Stimulated activated CD4-positive, alpha-beta T cell treated with anti-CD3 and anti-CD28 coated beads, Interleukin-1b, Interleukin-23, amount 100 ng/mL, for 48 hours (primary cell): ENCODE measurements around the gene LMTK2.

Experiments used
- DNase-seq: peaks from one replicate; pipeline ENCODE4 v3.0.0-alpha.2; 2020

LMTK2 gene

DNA sequence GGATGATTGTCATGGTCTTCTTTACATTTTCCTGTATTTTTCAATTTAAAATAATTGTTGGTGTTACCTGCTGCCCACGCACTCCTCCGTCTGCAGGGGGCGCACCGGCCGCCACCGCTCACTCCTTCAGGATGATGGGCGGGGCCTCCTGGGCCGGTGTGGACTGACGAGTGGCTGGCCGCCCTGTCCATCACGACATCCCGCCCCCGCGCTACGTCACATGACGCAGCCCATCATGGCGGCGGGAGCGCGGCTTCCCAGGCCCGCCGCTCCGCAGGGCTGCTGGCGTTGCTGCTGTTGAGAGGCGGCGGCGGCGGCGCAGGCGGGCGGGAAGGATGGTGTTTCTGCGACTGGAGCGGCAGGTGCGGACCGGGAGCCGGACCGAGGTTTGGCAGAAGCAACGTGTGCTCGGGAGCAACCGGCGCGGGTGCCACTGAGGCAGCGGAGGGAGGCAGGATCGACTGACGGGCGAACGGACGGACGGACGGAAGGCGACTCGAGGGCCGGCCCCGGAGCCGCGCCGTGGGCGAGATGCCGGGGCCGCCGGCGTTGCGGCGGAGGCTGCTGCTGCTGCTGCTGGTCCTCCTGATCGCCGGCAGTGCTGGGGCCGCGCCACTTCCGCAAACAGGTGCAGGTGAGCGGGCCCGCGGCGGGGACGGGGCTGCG is at the start of gene LMTK2:
Gene LMTK2, plus strand, starts transcription at position 216 of the 666 bp plus-strand sequence. Its CDS starts 316 bp downstream, at position 532.
- DNase-seq: peak; percentile 95

DNA sequence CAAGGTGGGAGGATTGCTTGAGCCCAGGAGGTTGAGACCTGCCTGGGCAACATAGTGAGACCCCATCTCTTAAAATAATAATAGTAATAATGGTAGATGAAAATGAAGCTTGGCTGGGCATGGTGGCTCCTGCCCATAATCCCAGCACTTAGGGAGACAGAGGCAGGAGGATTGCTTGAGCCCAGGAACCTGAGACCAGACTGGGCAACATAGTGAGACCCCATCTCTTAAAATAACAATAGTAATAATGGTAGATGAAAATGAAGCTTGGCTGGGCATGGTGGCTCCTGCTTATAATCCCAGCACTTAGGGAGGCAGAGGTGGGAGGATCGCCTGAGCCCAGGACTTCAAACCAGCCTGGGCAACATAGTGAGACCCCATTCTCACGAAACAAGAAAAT is 49.5 kb upstream of the LMTK2 start:
- no peak for DNase-seq

DNA sequence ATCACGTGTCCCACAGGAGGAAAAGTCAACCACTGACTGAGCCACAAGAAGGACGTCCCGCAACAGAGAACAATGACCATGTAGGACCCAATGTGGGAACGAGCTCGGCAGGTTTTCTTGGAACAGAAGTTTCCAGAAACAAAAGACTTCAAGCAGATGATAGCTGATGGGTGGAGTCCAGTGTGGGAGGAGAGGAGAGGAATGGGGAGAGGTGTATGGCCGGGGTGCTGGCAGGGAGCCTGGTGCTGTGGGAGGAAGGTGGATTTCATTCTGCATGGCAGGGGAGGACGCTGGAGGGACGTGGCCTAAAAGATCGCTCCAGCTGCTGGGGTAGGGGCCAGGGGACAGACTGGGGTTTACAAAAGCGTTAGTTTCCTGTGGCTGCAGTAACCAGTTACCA is 48.5 kb upstream of the LMTK2 start:
- DNase-seq: no peak

DNA sequence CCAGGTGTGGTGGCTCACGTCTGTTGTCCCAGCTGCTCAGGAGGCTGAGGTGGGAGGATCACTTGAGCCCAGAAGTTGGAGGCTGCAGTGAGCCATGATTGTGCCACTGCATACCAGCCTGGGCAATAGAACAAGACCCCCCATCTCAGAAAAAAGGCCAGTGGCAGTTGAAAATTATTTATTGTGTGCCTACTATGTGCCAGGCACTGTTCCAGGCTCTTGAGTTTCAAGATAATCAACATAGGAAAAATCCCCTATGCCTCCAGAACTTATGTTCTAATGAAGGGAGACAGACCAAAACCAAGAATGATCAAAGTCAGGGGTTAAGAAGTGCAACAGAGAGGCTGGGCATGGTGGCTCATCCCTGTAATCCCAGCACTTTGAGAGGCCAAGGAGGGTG is 42.4 kb upstream of the LMTK2 start:
- no peak for DNase-seq

DNA sequence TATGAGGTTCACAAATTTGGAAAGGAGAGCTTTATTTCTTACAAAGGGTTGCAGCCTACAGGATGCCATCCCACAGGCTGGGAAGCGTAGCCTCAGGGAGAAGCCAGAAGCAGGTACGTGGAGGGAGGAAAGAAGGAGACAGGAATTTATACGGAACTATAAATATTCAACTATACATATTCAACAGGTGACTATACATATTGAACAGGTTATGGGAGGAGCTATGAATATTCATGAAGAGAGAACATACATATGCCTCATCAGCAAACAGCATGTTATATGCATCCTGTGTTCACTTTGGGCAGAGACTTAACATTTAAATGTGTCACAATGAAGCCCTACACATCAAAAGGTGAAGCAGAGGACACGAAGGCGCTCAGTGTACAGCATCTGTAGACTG is 40.5 kb upstream of the LMTK2 start:
- no peak for DNase-seq

DNA sequence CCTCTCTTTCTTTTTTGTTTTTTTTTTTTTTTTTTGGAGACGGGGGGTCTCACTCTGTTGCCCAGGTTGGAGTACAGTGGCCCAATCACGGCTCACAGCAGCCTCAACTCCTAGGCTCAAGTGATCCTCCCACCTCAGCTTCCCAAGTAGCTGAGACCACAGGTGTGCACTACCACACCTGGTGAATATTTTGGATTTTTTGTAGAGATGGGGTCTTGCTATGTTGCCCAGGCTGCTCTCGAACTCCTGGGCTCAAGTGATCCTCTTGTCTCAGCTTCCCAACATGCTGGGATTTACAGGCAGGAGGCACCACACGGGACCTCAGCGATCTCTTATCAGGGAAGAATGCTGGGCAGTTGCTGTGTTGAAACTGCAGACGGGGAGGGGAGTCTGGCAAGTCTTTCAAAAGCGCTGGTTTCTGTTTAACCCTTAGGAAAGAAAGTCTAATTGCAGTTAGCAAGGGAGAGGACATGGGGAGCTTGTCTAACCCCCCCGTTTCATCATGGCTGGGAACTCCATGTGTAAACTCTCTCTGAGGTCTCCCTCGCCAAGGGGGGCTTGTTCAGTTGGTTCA is 39.6 kb upstream of the LMTK2 start:
- DNase-seq: no peak

DNA sequence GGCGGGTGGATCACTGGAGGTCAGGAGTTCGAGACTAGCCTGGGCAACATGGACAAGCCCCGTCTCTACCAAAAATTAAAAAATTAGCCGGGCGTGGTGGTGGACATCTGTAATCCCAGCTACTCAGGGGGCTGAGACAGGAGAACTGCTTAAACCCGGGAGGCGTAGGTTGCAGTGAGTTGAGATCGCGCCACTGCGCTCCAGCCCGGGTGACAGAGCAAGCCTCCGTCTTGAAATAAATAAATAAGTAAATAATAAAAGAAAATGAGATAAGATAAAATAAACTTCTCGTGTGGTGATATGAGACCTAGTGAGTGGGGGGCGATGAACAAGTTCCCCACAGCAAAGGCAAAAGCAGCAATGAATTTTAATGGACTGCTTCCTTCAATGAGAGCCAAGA is 33.6 kb upstream of the LMTK2 start:
- no peak for DNase-seq

DNA sequence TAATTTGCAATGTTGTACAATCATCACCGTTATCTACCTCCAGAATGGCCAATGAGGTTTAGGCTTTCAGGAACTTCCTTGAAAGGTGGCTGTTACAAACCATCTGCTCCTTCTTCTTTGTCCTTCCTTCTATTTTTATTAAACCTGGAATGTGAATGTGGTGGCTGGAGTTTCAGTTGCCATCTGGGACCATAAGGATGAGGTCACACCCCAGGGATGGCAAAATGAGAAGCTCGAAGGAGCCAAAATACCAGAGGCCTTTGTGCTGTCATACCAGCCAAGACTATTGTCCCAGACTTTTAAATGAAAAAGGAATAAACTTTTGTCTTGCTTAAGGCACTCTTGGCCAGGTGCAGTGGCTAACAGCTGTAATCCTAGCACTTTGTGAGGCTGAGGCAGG is 30.9 kb upstream of the LMTK2 start:
- DNase-seq: no peak

DNA sequence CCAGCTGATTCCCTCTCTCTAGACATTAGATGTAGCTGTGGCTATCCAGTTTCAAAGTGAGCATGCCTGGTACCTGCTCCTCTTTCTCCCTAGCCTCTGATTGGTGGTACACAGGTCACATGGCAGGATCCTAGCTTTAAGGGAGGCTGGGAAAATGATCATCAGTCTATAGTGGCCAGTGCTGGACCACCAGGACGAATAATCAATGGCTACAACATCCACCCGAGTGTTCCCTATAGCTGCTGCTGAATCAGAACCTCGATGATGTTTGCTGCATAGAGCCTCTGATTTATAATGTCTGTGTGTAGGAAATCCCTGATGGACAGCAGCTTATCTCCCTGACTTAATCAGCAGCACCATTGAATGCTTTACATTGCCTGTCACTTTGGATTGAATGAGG is 28.9 kb upstream of the LMTK2 start:
- no peak for DNase-seq

DNA sequence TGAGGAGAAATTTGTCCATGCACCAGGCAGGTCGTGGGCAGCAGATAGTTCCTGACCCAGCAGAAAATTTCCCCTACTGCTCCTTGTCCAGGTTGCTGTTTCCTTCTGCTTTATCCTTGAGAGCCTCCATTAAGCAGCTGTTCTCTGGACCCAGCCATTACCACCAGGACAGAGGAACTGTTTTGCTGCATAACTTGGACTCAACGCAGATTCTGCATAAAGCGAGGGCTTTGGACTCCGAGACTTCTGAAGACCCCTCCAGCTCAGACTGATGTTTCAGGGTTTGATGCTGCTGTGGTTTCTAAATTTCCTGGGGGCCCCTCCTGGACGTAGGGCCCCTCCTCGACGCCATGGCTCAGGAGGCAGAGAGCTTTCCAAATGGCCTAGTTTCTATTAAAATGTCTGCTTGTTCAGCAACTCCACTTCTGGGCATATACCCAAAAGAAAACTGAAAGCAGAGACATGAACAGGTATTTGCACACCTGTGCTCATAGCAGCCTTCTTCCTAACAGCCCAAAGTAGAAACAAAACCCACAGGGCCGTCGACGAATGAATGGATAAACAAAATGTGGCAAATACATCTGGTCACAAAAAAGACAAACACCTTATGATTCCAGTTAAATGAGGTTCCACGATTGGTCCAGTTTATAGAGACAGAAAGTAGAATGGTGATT is 28.3 kb upstream of the LMTK2 start:
- DNase-seq: no peak

DNA sequence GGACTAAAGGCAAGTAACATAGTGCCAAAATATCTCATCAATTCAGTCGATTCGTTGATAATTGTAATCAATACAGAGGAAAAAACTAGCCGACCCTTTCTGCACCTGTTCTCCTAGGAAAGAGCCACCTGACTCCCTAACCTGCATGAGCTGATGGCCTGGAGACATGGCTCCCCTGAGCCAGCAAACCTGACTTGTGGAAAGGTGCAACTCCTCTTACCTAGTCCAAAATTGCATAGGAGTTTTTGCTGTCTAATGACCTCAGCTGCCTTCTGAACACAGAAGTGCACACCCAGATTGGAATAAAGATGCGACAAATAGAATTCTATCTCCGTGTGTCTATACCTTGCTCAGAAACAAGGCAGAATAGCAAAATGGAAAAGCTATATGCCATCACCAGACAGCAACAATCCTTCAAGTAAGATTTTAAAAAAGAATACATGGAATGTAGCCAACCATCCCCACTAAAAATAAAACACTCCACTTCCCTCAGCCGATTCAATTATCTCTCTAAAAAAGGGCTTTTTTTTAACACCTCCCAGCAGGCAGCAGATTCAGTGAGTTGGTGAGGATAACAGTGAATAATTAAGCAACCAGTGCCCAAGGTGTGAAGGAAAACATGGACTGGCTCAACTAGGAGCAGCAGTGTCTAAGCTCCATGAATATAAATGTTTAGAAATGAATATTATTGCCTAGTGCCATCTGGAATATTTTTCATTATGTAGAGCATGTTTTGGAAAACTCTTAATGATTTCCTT is 26.6 kb upstream of the LMTK2 start:
- DNase-seq: no peak

DNA sequence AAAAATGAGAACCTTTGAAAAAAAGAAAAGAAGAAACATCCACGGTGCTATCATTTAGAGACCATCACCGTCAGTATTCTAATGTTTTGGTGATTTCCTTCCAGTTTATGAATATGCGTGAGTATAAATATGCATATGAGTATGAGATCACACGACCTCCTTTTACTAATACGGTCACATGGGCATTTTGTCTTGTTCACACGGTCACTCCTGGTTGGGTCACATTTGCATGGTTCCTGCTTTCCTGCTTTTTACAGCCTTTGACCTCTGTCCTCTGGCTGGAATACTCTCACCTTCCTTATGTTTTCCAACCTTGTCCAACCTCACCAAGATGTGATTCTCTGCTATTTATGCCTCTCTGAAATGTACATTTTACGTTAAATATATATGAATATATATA is 25.3 kb upstream of the LMTK2 start:
- no peak for DNase-seq

DNA sequence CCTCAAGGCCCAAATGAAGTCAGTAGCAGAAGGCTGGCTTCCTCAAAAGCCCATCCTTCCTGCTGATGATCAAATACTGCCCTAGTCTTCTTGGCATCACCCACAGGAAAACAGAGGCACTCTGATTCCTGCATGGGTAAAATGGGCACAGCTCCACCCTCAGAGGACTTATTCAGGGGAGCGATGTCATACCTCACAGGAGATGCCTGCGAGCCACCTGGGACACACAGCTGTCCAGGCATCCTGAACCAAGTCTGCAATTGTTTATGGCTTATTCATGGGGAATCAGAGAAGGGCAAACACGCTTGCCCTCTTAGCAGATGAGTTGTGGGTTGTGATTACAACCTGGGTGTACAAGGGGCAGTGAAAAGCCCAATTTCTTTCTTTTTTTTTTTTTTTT is 22.0 kb upstream of the LMTK2 start:
- no peak for DNase-seq

DNA sequence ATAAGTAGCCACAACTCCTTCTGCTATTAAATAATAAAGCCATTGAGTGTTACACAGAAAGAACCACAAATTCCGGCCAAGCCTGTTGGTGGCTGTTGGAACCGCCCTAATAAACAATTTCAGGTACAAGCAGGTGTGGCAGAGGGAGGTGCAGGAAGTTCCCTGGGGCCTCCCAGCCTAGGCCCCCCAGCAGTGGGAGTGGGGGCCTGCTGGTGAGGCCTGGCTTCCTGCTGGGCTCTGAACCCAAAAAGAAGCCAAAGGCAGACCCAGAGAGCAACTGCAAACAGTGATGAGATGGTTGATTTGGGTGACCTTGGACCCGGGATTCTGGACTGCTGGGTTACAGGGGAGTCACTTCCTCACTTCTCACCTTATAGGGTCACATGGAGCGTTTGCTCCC is 21.0 kb upstream of the LMTK2 start:
- no peak for DNase-seq

DNA sequence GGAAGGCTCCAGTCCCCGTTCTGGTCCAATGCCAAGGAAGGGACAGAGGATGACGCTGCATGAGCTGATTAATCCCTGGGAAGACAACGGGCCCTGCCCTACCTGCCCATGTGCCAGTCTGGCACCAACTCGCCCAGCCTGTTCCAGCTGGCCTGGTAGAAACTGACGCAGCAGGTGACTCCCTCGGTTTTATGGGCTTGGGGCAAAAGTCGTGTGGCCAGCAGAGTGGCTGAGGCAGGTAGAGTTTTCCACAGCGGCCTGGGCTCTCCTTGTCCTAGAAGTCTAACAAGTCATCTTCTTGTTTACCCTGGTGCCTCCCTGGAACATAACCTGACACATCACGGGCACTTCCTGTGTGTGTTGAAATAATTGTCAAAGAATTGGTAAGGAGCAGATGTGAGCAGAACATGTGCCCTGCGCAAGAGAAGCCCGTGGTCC is 20.4 kb upstream of the LMTK2 start:
- no peak for DNase-seq

DNA sequence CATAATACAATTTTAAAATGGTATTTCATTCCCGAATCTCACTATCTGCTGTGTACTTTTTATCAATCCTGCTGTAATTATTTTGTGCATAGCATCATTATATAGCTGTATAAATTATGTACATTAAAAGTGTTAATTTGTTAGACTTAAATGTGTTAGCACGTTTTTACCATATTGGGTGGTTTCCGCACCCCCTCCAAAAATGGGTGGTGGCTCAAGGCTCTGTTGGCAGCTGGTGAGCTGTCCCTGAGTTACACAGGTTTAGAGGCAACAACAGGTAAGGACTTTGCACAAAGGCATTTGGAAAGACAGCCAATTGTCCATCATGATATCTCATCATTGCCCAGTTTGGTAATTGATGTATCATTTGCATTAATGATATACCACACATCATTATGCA is 18.6 kb upstream of the LMTK2 start:
- DNase-seq: no peak

DNA sequence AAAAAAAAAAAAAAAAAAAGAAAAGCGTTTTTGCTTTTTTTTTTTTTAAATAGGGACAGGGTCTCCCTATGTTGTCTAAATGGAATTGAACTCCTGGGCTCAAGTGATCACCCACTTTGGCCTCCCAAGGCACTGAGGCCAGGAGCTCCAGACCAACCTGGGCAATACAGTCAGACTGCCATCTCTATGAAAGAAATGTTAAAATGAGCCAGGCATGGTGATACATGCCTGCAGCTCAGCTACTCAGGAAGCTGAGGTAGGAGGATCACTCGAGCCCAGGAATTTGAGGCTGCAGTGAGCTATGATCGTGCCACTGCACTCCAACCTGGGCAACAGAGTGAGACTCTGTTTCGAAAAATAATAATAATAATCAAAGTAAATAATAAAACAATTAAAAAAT is 16.5 kb upstream of the LMTK2 start:
- no peak for DNase-seq

DNA sequence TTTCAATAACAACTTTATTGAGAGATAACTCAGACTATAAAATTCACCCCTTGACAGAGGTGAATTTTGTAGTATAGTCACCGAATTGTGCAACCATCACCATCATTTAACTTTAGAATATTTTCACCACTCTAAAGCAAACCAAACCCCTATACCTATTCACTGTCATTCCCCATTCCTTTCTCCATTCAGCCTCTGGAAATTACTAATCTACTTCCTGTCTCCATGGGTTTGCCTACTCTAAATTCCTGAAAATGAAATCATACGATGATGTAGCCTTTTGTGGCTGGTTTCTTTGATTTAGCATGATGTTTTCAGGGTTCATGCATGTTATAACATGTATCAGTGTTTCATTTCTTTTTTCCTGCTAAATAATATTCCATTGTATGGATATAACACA is 15.6 kb upstream of the LMTK2 start:
- no peak for DNase-seq

DNA sequence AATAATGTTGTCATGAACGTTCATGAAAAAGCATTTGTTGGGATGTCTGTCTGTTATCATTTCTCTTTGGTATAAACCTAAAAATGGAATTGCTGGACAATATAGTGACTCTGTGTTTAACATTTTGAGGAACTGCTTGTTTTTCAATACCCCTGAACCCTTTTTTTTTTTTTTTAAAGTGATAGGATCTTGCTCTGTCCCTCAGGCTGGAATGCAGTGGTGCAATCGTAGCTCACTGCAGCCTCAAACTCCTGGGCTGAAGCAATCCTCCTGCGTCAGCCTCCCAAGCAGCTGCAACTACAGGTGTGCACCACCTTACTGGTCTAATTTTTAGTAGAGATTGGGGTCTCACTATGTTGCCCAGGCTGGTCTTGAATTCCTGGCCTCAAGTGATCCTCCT is 15.1 kb upstream of the LMTK2 start:
- no peak for DNase-seq

DNA sequence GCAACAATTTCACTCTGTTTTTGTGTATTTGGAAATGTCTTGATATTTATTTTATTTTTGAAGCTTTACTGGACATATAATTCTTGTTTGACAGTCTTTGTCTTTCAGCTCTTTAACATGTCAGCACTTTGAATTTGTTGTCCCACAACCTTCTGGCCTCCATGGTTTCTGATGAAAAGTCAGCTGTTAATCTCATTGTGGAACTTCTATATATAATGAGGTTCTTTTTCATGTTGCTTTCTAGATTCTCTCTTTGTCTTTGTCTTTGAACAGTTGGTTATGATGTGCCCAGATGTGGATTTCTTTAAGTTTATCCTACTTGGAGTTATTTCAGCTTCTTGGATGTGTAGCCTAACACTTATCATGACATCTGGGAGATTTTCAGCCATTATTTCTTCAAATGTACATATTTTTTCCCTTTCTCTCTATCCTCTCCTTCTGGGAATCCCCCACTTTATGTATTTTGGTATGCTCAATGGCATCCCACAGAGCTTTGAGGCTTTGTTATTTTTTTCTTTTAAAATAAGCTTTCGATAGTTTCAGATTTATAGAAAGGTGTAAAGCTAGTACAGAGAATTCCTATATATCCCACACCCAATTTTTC is 9.5 kb upstream of the LMTK2 start:
- DNase-seq: no peak

DNA sequence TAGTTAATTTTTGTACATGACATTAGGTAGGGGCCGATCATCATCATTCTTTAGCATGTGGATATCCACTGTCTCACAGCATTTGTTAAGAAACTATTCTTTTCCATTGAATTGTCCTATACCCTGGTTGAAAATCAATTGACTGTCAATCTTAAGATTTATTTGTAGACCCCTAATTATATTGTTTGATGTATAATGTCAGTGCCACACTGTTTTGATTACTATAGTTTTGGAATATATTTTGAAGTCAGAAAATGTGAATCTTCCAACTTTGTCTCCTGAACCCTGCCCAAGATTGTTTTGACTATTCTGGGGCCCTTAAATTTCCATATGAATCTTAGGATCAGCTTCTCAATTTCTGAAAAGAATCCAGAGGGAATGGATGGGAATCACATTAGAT is 6.6 kb upstream of the LMTK2 start:
- no peak for DNase-seq

DNA sequence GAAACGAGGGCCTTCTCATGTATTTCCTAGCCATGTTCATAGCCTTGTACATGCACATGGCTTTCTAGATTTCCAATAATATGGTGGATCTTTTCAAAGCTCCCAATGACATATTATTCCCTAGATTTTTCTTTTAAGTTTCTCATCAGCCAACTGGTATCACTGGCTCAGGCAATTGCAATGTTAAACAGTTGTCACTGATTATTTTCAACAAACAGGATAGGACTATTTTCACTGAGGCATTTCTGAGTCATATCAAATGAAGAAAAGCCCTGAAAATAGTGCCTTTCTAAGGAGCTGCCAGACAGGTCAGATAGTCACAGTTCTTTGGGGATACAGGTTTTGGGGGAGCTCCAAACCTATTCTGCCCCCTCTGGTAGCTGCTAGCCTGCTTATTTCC is 4.5 kb upstream of the LMTK2 start:
- DNase-seq: no peak

DNA sequence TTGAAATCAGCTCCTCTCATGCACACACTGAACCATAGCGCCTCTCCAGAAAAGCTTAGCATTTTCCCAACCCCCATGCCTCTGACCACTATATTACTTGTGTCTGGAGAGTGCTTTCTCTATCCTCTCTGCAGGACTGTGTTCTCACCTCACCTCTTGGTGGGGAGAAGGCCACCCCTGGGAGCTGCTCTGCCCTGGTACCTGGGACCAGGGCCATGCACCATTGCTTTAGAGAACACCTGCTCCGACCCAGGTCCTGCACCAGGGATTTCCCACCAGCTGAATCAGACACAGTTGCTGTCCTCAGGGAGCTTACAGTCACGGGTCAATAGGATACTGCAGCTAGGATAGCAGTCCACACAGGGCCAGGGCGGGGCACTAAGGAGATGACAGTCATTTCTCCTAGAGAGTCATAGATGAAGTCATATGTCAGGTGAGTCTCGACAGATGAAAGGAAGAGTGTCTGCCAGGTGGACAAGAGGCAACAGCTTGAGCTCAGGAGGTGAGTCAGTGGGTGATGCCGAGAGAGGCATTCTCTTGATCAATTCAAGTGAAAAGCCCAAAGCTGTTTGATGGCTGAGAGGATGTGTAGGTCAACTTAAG is 619 bp upstream of the LMTK2 start:
- peak; percentile 44 for DNase-seq
